PC-9 (cell line): Measurements from ENCODE around the gene COL23A1. TPM values are rescaled to one million over a fixed set of nuclear protein-coding genes. Genes with fewer than 3 reads are reported as not detected.

Experiments
- BruUV-seq: library from RNA; stranded (reverse); fragments of 400-500 nt; replicated peaks from 2 replicates; lab custom pipeline; 2021; lab: Mats Ljungman, UMichigan
- CTCF ChIA-PET: fragments of 300-600 bp; sonication (Branson Sonifier 250); formaldehyde crosslinking; loops from one replicate; lab custom pipeline; 2022; ENCODE audit warnings: antibody characterized with exemption; lab: Charles Lee
- POLR2A ChIA-PET: fragments of 300-600 bp; sonication (Branson Sonifier 250); formaldehyde crosslinking; loops from one replicate; lab custom pipeline; 2022; ENCODE audit warnings: antibody characterized with exemption; ENCODE audit not compliant: unreplicated experiment; lab: Charles Lee
- DNase-seq, 2 experiments: peaks; one replicate each; pipeline versions ENCODE4 v3.0.0 to v3.0.0-alpha.2; 2015 to 2022; ENCODE audit warnings: mixed read lengths in 1 of 2
- H2AFZ ChIP-seq: fragments of 200-600 bp; sonication (generic); 2 replicates; pipeline ENCODE4 v1.8.1; 2017; ENCODE audit warnings: antibody characterized with exemption
- H3F3A ChIP-seq: fragments of 200-600 bp; sonication (generic); 2 replicates; pipeline ENCODE4 v1.8.1; 2017; ENCODE audit warnings: antibody characterized with exemption, mild to moderate bottlenecking, low read depth; ENCODE audit not compliant: insufficient read depth
- H3K27ac ChIP-seq: fragments of 200-600 bp; sonication (generic); 2 replicates; pipeline ENCODE4 v1.6.1; 2016; ENCODE audit warnings: mixed run types
- H3K27me3 ChIP-seq: fragments of 200-600 bp; sonication (generic); 2 replicates; pipeline ENCODE4 v1.6.1; 2016; ENCODE audit warnings: low read depth, mixed run types; ENCODE audit not compliant: insufficient read depth
- H3K36me3 ChIP-seq: fragments of 200-600 bp; sonication (generic); 2 replicates; pipeline ENCODE4 v1.6.1; 2016; ENCODE audit warnings: low read depth, mixed run types
- H3K4me1 ChIP-seq: fragments of 200-600 bp; sonication (generic); replicated peaks from 2 replicates; pipeline ENCODE4 v1.6.1; 2016; ENCODE audit warnings: mixed run types; ENCODE audit not compliant: insufficient read depth
- H3K4me2 ChIP-seq: fragments of 200-600 bp; sonication (generic); 2 replicates; pipeline ENCODE4 v1.6.1; 2017; ENCODE audit warnings: mixed run types
- H3K4me3 ChIP-seq: fragments of 200-600 bp; sonication (generic); 2 replicates; pipeline ENCODE4 v1.6.1; 2016; ENCODE audit warnings: mixed run types
- H3K79me2 ChIP-seq: fragments of 200-600 bp; sonication (generic); 2 replicates; pipeline ENCODE4 v1.6.1; 2017; ENCODE audit warnings: low read depth, mixed run types
- H3K9me2 ChIP-seq: fragments of 200-600 bp; sonication (generic); 2 replicates; pipeline ENCODE4 v1.8.1; 2017; ENCODE audit warnings: mild to moderate bottlenecking; ENCODE audit not compliant: insufficient read depth
- H3K9me3 ChIP-seq: fragments of 200-600 bp; sonication (generic); 2 replicates; pipeline ENCODE4 v1.8.1; 2016; ENCODE audit warnings: low read depth; ENCODE audit not compliant: insufficient read depth
- H4K20me1 ChIP-seq: fragments of 200-600 bp; sonication (generic); 2 replicates; pipeline ENCODE4 v1.8.1; 2017; ENCODE audit not compliant: insufficient read depth
- EZH2 ChIP-seq: fragments of 200-600 bp; sonication (generic); IDR thresholded peaks from 2 replicates; pipeline ENCODE4 v1.8.0; 2017; ENCODE audit warnings: antibody characterized with exemption, low read depth
- intact Hi-C: fragments of 100-400 bp; cut with micrococcal nuclease; formaldehyde crosslinking; loops from one replicate; pipeline ENCODE4 v1.10.0; 2022; ENCODE audit not compliant: unreplicated experiment
- total RNA-seq: library from RNA; stranded (reverse); gene quantifications from 2 replicates; pipeline ENCODE4 v1.2.3, GENCODE V29; 2021
- TF ChIP-seq, protein P1 (sequence below): fragments of 200-600 bp; sonication (generic); conservative IDR thresholded peaks from 2 replicates; pipeline ENCODE4 v1.6.1; 2017; ENCODE audit warnings: mixed run types, antibody characterized with exemption, mild to moderate bottlenecking, moderate library complexity

The COL23A1 gene
- total RNA-seq, 1 experiment from 2014 or later: not detected

DNA sequence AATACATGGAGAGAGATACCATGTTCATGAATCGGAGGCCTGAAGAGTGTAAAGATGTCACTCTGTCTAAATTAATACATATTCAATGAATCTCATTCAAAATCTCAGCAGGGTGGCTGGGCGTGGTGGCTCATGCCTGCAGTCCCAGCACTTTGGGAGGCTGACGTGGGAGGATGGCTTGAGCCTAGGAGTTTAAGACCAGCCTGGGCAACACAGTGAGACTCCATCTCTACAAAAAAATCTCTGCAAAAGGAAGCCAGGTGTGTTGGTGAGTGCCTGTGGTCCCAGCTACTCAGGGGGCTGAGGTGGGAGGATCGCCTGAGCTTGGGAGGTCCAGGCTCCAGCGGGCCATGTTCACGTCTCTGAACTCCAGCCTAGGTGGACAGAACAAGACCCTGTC, 49.7 kb downstream of the COL23A1 start:
- Histone ChIP-seq H3K4me3 (no peak overlapping the region), H3K36me3 (no peaks in the 10 kb centered on the region), H3K27me3 (peaks cover 98% of the 10 kb centered on the region), H2AFZ (no peak overlapping the region), H3K79me2 (no peaks in the 10 kb centered on the region), H4K20me1 (no peaks in the 10 kb centered on the region), H3K4me1 (no peaks in the 10 kb centered on the region), H3K4me2 (no peak overlapping the region), H3K9me3 (no peaks in the 10 kb centered on the region), H3F3A (no peaks in the 10 kb centered on the region), H3K9me2 (no peaks in the 10 kb centered on the region), H3K27ac (no peak overlapping the region)
- TF ChIP-seq, protein P1, sequence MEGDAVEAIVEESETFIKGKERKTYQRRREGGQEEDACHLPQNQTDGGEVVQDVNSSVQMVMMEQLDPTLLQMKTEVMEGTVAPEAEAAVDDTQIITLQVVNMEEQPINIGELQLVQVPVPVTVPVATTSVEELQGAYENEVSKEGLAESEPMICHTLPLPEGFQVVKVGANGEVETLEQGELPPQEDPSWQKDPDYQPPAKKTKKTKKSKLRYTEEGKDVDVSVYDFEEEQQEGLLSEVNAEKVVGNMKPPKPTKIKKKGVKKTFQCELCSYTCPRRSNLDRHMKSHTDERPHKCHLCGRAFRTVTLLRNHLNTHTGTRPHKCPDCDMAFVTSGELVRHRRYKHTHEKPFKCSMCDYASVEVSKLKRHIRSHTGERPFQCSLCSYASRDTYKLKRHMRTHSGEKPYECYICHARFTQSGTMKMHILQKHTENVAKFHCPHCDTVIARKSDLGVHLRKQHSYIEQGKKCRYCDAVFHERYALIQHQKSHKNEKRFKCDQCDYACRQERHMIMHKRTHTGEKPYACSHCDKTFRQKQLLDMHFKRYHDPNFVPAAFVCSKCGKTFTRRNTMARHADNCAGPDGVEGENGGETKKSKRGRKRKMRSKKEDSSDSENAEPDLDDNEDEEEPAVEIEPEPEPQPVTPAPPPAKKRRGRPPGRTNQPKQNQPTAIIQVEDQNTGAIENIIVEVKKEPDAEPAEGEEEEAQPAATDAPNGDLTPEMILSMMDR: no peak
- ChIA-PET POLR2A (no interaction called here), CTCF (no interaction called here)
- intact Hi-C loops: no loop called here
- no peak for DNase-seq
- no TSS peak for BruUV-seq

DNA sequence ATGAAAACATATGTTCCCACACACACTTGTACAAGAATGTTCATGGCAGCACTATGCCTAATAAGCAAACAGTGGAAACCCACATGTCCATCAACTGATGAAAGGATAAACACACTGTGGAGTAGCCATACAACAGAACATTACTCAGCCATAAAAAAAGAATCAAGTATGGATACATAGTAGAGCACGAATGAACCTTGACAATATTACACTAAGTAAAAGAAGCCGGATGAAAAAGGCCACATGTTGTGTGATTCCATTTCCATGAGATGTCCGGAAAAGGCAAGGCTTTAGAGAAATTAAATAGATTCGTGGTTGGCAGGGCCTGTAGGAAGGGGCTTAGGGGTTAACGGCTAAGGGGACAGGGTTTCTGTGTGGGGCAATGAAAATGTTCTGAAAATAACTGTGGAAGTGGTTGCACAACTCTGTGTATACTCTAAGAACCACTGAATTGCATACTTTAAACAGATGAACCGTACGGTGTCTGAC, 51.4 kb downstream of the COL23A1 start:
- intact Hi-C loops: no loop called here
- no peaks in the 10 kb centered on the region for H3K36me3 ChIP-seq
- no peaks in the 10 kb centered on the region for H3K9me2 ChIP-seq
- no peaks in the 10 kb centered on the region for H3F3A ChIP-seq
- H3K27me3 ChIP-seq: peaks cover 98% of the 10 kb centered on the region
- no peaks in the 10 kb centered on the region for H3K4me1 ChIP-seq
- no peak overlapping the region for H2AFZ ChIP-seq
- POLR2A ChIA-PET: no interaction called here
- CTCF ChIA-PET: no interaction called here
- H3K4me2 ChIP-seq: no peak overlapping the region
- no peak for DNase-seq
- no TSS peak for BruUV-seq
- no peaks in the 10 kb centered on the region for H3K79me2 ChIP-seq
- H3K9me3 ChIP-seq: no peaks in the 10 kb centered on the region
- no peak overlapping the region for H3K4me3 ChIP-seq
- no peak overlapping the region for H3K27ac ChIP-seq
- no peaks in the 10 kb centered on the region for H4K20me1 ChIP-seq
- TF ChIP-seq, protein P1: no peak
- TF ChIP-seq EZH2: no peak

DNA sequence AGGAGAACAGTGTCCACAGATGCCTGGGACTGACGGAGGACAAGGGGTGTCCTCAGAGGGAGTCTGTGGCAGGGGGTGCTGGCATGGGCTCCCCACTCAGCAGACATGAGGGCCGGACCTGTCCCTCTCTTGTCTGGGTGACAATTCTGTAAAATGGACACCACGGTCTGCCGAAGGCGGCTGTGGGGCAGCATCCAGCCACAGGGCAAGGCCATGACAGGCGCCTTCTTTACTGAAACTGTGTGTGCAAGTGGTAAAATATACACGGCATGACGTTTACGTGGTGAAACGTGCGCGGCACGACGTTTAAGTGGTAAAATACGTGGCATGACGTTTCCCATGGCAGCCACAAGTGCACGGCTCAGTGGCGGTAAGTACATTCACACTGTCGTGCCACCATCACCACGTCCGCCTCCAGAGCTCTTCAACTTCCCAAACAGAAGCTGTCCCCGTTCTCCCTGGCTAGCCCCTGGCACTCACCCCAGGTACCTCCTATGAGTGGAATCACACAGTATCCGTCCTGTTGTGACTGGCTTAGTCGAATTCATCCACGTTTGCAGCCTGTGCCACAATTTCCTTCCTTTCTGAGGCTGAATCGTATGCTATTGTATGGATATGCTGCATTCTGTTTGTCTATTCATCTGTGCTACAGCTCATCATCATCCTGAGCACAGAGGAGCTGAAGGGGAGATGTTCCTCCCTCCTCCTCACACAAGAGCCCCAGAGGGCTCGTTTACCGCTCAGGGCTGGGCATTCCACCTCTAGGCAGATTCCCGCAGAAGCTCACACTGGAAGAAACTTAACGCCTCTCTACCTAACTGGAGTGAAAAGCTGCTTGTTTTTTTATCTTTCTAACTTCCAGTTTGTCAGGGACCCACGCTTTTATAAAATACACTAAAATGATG, 52.5 kb downstream of the COL23A1 start:
- H3K9me2 ChIP-seq: no peaks in the 10 kb centered on the region
- TF ChIP-seq EZH2: no peak
- H3K27me3 ChIP-seq: peaks cover 96% of the 10 kb centered on the region
- no TSS peak for BruUV-seq
- ChIA-PET POLR2A (no interaction called here), CTCF (no interaction called here)
- no peak overlapping the region for H2AFZ ChIP-seq
- H3K36me3 ChIP-seq: no peaks in the 10 kb centered on the region
- H3K4me1 ChIP-seq: no peaks in the 10 kb centered on the region
- H4K20me1 ChIP-seq: no peaks in the 10 kb centered on the region
- no peak overlapping the region for H3K4me2 ChIP-seq
- no peak for DNase-seq
- H3F3A ChIP-seq: no peaks in the 10 kb centered on the region
- H3K9me3 ChIP-seq: no peaks in the 10 kb centered on the region
- no peak overlapping the region for H3K27ac ChIP-seq
- H3K4me3 ChIP-seq: no peak overlapping the region
- intact Hi-C loops: no loop called here
- H3K79me2 ChIP-seq: no peaks in the 10 kb centered on the region
